Fibroblast of pulmonary artery (primary cell): ENCODE results near the gene PKDREJ.

Experiments
- DNase-seq: peaks from one replicate; pipeline ENCODE4 v3.0.0-alpha.2; 2010; ENCODE audit warnings: low read depth
- H3K4me3 ChIP-seq: replicated peaks from 2 replicates; pipeline ENCODE4 v1.5.1; 2011; ENCODE audit warnings: low read depth, mild to moderate bottlenecking, control low read depth, low read length, moderate library complexity
- TF ChIP-seq, protein P1 (sequence below): IDR thresholded peaks from 2 replicates; pipeline ENCODE4 v1.5.1; 2011; ENCODE audit warnings: mild to moderate bottlenecking, control low read depth, low read length, inconsistent platforms; ENCODE audit errors: missing control alignments

PKDREJ gene

DNA sequence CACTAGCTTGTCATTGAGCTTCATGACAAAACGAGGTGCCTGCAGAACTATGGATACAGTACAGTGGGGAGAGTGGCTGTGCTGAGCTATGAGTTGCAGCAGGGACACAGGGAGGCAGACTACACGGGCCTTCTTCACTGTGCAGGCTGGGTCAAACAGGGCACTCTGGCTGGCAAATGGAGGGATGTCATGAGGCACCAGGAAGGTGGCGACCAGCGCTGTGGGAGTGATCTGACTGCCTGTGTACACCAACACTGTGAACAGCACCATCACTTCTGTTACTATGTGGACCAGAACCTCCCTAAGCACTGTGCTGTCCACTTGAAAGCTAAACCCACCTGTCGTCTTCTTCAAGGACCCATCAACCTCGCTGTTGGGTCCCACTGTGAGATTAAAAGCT, 3.1 kb downstream of the PKDREJ start:
- TF ChIP-seq, protein P1, sequence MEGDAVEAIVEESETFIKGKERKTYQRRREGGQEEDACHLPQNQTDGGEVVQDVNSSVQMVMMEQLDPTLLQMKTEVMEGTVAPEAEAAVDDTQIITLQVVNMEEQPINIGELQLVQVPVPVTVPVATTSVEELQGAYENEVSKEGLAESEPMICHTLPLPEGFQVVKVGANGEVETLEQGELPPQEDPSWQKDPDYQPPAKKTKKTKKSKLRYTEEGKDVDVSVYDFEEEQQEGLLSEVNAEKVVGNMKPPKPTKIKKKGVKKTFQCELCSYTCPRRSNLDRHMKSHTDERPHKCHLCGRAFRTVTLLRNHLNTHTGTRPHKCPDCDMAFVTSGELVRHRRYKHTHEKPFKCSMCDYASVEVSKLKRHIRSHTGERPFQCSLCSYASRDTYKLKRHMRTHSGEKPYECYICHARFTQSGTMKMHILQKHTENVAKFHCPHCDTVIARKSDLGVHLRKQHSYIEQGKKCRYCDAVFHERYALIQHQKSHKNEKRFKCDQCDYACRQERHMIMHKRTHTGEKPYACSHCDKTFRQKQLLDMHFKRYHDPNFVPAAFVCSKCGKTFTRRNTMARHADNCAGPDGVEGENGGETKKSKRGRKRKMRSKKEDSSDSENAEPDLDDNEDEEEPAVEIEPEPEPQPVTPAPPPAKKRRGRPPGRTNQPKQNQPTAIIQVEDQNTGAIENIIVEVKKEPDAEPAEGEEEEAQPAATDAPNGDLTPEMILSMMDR, result no peak
- H3K4me3 ChIP-seq, result no peak overlapping the region
- DNase-seq, result no peak

DNA sequence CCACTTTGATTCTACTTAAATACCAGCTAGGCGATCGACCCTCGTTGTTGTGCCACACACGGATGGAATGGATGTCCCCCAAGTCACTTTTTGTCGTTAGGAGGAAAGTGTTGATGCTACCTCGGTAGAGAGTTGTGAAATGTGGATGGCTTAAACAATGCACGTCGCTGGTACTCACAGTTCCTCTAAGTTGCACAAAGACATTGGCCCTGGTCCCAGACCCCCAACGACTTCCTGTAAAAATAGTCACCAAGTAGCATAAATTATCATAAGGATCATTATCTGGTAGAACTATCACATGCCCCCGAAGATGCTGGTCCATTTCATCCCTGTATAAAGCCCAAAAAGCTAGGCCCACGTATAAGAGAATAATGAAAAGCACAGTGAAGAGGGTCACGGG, 3.8 kb downstream of the PKDREJ start:
- no peak overlapping the region for H3K4me3 ChIP-seq
- DNase-seq, result no peak
- TF ChIP-seq, protein P1, result no peak

DNA sequence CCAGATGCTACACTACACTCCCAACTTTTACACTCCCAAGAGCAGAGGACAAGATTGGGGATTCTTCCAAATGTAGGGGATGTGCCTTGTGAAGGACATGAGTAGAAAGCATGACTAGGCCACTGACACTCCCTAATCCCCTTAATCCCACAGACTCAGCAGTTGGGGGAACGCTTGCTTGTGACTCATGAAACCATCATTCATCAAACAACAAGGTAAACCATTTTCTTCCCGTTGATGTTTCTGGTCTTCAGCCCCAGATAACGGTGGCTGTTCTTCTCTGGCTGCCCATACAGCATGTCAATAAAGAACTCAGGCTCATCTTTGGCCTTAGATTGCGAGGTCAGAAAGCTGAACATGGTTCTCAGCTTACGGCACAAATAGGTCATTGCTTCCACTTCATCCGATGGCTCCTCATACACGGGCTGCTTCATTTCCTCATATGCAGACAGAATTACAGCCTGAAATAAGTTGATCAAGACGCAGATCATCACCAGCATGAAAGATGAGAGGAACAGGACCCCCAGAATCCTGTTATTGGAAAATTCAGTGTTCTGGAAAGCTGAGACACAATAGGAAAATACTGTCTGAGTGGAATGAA, 6.7 kb downstream of the PKDREJ start:
- no peak overlapping the region for H3K4me3 ChIP-seq
- DNase-seq, result no peak
- TF ChIP-seq, protein P1, result no peak

DNA sequence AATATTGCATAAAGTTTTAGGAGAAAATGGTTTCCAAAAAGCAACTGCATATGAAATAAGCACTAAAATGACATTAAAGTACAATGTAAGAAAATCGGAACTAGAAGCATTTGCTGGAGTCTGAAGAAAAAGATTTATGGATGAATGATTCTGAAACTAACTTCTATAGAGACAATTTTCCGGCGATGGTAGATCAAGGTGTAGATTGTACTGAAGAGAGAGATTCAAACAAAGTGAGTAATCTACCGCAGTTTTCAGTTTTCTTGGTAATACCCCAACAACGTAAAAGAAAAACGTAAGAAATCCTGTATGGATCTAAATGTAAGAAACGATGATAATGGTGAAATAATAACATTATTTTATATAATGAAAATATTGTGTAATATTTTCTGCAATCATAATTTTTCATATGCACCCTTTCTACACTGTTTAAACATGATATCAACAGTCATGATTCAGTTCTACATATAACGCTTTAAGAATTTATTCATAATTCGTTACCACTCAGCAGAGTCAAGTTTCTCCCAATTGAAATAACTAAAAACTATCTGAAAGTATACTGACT, 11.2 kb downstream of the PKDREJ start:
- no peak for DNase-seq
- H3K4me3 ChIP-seq, result no peak overlapping the region

DNA sequence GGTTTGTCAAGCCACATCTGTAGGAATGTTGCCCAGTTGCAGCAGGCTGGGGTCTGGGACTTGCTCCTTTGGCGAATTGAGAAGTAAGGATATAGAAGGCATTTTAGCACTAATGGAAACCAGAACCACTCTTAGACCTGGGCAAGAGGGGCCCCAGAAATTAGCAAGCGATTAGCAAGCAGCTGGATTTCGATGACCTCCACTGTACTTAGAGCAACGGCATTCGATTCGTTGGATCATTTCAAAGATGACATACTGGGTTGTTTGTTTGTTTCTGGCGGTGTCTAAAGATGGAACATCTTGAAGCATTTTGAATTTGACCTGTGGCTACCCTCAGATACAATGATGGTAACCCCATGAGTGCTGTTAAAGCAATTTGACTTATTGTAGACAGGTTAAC, 11.9 kb downstream of the PKDREJ start:
- peak overlapping the region; percentile 83 for H3K4me3 ChIP-seq
- TF ChIP-seq, protein P1, result no peak
- no peak for DNase-seq

More for the DNA sequence above, 11.2 kb downstream of the PKDREJ start:
- TF ChIP-seq, protein P1, result no peak

DNA sequence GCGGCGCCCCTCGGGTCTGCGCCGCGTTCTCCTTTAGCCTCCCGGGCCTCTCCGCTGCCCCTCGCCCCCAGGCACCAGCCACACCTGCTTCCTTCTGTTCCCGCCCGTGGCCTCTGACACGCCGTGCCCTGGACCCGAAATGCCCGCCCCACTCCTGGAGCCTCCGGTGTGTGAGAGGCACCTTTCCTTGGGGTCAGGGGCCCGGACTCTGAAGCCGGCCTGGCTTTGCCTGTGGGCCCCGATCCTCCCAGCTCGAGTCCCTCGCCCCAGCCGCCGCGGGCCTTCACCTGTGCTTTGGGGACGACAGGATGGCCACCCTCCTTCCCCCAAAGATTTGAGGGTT, 12.4 kb downstream of the PKDREJ start:
- H3K4me3 ChIP-seq, result peak overlapping the region; percentile 83

More for the DNA sequence above, 12.4 kb downstream of the PKDREJ start:
- TF ChIP-seq, protein P1, result no peak
- DNase-seq, result no peak
